ENCODE measurements around the gene SORL1-AS1.

Gene SORL1-AS1

DNA sequence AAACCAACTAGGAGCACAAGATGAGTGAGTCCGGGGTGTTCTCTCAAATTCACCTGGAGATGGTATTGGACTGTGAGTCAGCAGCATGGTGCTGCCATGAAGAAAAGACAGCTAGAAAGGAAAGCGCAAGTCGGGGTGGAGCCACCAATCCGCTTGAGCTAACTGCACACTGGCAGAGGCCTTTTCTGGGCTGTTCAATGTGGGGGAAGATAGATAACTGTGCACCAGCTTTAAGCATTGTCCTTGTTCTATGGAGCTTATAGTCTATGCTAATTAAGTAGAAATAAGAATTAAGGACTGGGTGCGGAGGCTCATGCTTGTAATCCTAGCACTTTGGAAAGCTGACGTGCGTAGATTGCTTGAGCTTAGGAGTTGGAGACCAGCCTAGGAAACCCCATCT, 21.9 kb upstream of the SORL1-AS1 start:
- no peak for DNase-seq

DNA sequence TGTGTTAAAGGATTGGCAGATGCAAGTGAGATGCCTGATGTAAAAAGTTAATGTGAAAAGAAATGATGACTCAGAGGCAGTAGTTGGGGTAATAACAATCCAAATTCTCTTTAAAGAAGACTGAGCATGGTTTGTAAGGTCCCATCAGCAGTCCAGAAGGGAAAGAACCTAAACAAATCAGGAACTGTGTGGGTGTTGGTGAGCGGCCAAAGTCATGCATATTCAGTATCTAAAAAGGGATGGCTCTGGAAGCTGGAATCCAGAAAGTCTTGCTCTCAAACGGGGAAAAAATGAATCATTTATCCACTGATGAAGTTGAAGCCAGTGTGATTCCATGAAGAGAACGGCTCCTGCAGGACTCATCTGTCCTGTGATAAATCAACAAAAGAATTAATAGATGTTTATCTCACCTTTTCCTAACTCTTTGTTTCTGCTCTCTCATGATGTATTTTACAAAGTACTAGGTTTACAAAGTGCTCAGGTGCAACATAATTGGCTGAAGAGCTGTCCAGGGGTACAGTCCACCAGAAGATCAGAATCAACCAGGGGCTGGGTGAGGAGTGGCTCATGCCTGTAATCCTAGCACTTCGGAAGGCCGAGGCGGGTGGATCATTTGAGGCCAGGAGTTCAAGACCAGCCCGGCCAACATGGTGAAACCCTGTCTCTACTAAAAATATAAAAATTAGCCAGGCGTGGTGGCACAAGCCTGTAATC, 20.5 kb upstream of the SORL1-AS1 start:
- no peak for DNase-seq

DNA sequence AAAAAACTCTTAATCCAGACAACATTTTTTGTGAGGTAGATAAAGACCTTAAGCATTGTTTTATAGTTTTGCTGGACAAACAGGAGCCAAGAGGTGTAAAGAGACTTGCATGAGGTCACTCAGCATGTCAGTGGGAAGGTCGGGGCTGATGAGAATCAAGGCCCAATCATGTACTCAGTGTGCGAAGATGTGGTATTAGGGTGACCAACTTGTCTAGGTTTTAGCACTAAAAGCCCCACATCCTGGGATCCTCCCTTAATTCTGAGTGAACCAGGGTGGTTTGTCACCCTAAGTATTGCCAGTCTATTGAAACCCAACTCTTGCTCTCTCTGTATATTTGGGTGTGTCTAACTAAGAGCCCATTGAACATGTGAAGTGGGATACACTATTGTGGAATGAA, 19.5 kb upstream of the SORL1-AS1 start:
- DNase-seq = no peak

DNA sequence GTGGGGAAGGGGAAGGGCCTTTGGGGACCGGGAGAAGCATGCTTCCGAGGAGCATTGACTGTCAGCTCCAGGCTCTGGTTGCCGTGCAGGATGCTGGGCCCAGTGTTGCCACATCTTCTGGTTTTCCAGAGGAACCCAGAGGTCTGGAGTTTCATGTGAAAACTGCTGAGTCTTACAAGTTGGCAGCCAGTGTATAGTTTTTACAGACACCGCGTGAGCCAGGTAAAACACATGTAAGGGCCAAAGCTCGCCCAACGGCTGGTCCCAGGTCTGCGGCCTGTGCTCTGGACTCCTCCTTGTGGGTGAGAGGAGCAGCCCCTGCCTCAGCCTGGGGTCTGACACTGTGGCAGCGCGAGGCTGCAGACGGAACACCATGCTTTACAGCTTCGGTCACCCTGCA, 18.4 kb upstream of the SORL1-AS1 start:
- DNase-seq = no peak

DNA sequence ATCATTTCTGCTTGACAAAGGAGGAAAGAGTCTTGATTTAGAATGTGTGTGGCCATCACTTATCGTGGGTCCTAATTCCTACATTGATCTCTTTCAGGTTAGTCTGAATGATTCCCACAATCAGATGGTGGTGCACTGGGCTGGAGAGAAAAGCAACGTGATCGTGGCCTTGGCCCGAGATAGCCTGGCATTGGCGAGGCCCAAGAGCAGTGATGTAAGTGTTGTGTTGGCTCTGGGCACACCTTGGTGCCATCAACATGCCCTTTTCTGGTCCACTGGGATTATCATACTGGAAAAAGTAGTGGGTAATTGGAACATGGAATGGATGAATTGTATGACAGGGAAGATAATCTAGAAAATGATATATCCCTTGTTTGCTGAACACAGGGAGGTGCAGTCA, 17.1 kb upstream of the SORL1-AS1 start:
- no peak for DNase-seq

DNA sequence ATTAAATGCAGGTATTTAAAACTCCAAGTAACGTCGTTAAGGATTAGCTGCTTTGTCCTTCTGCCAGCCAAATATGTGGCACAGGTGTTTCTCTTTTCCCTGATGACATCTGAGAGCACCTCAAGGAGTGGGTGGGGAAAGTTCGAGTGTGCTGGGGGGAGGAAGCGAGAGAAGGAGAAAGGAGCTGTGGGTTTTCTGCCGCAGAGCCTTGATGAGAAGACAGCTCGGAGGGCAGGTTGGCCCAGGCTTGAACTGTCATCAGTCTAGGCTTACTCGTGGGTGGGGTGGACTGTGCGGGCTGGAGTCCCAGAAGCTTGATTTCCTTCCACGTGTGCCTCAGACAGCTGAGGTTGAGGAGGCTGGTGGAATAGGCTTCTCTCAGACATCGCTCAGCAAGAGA, 15.2 kb upstream of the SORL1-AS1 start:
- DNase-seq = peak; percentile 85

DNA sequence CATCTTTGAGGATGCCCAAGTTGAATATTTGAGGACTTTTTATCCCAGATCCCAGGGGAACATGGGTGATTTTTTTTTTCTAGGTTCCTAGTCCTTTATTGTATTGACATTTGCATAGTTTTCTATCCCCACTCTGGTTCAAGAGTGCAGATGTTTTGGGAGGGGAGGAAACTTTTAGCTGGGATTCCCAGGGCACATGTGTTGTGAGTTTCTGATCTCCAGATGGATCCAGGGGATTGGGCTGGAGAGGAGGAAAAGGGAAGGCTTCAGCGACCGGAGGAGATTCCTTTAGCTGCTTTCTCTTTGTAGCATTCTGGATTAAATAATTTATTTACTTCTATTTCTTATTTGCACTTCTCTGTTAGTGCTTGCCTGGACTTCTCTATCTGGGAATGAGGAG, 14.7 kb upstream of the SORL1-AS1 start:
- DNase-seq = no peak

DNA sequence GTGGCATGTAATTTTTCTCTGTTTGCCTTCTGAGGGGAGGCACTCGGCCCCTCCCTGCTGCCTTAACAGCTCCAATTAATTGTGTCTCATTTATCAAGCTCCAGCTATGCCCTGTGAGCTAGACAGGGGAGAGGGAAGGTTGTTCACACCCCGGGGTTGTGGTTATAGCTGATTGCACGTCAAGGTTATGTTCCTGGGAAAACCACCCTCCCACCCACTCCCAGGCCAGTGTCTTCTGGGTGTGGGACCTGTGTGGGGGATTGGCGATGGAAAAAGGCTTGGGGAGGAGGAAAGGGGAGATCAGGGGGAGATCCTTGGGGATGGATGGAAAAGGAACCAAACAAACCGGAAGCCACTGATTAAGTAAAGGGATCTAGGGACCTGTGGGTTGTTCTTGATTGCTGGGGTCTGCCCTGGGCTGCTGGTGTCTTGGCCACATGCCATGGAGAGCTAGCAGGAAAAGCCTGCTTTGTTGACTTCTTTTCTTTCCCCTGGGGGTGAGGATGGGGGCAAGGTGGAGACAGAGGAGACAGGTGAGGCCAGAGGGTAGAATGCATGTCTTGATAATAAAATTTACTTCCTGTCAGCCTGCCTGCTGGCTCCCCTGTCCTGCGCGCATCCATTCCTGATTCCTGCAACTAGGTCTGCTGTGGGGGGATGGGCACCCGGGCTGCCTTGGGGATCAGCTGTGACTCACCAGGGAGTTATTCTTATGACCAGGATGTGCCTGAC, 13.5 kb upstream of the SORL1-AS1 start:
- peak; percentile 56 for DNase-seq

DNA sequence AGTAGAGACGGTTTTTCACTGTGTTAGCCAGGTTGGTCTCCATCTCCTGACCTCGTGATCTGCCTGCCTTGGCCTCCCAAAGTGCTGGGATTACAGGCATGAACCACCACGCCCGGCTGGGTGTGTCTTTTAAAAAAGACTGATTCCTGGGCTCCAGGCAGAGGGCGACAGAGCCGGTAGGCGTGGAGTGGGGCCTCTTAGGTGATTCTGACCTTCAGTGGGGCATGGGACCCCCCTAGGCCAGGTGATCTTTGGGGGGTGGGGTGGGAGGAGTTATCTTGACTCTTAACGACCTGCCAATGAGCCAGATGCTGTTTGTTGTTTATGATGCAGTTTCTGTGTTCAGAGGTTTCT, 12.9 kb upstream of the SORL1-AS1 start:
- no peak for DNase-seq

DNA sequence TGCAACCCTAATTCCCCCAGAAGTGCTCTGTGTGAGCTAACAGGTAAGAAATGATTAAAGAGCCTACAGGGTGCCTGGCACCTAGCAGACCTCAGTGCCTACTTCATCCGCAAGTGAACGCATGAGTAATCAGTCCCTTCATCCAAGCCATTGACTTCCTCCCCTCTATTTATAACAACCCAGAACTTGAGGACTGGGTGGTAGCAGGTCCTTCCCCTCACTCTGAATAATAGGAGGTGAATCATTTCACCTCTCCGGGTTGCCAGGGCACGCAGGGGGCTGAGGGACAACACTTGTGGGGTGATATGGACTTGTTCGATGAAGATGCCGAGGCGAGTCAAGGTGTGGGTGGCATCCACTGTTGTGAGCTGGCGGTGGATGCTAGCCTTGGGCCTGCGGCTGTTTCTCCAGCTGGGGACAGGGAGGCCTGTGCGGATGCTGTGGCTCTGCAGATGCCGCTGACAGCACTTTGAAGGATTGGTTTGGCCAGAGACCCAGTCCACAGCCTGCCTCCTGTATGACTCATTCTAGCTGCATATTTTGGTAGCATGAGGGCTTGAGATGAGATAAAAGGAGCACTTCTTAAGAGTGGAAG, 11.7 kb upstream of the SORL1-AS1 start:
- peak; percentile 86 for DNase-seq

DNA sequence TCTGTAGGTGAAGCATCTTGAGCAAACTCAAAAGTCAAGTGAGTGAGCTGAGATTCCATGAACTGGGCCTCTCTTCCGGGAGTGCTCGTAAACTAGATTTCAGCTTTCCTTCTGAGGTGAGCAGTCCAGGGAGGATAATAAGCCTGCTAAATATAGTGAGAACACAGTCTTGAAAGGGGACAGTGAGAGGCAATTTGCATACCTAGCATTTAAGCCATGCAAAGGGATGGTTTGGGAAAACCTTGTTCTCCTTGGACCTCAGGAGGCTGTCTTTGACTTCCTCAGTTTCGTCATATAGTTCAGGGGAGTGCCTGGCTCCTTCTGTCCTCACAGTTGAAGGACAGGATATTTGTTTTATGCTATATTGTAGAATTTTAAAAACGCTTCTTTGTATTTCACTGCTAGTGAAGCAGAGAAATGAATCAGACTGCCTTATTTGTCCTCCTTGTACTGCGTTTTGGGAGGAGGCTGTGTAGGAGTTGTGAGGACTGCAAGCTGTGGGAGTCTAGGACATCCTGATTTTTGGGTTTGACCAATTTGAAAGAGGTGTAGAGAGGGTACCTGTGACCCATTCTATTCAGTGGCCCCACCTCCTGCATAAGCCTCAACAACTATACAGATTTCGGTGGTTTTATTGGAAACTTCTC, 11.0 kb upstream of the SORL1-AS1 start:
- no peak for DNase-seq

DNA sequence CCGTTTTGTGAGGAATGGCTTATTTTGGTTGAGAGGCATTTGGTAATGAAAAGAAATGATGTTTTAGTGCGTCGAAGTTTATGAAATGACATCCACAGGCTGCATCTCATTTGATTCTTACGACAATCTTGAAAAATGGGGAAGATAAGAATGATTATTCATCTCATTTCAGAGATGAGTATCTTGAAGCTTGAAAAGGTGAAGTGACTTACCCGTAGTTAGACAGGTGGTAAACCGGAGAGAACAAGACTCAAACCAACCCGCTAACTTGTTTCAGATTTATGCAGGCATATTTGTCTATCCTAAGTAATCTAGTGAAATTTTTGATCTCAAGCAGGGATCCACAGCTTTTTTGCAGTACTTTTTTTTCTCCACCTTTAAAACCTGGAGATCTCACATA, 9.1 kb upstream of the SORL1-AS1 start:
- DNase-seq = no peak

DNA sequence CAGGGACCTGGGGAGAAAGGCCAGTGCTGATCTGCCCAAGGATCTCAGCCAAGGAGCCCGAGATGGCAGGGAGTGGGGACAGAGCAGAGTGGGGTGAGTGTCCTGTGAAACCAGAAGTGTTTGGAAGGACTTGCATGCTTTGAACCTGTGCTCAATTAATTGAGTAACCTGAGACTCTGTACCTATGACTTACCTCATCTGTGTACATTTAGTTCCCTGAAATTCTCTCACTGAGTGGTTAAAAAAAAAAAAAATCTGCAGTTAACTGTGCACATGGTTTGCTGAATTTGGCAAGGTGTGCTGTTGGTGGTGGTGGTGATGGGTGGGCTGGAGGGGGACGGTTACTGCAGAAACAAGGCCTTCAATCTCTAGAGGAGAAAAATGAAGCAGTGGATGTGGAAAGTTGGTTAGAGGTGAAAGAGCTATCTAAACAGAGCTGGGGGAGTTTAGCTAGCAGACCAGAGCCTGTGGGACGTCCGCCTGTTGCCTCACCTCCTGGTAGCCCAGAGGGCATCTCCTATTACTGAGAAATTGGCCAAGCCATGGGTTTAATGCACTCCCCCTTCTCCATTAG, 8.3 kb upstream of the SORL1-AS1 start:
- no peak for DNase-seq

DNA sequence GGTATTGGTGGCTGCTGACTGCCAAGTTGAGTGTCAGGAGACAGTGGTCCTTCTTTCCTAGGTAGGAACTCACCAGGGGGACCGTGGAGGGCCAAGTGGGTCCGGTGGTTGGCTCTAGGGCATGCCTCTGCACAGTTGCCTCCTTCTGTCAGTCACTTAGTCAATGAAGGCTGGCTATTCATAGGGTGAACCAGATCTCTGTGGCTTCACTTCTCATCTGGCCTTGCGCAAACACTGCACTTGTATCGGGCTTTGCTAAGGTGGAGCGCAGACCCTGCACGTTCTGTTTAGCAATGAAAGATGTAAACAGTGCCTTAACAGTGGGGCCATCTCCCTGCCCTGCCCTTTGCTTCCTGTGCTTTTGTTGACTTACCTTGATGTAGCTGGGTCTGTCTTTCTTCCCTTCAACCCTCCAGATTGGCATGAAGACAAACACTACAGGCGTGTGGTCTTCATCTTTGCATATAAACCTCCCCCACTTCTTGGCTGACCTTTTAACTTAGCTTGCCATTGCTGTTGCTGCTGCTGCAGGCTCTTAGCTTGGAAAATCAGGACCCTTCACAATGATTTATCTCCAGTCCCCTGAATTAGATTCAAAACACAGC, 6.7 kb upstream of the SORL1-AS1 start:
- peak; percentile 29 for DNase-seq

DNA sequence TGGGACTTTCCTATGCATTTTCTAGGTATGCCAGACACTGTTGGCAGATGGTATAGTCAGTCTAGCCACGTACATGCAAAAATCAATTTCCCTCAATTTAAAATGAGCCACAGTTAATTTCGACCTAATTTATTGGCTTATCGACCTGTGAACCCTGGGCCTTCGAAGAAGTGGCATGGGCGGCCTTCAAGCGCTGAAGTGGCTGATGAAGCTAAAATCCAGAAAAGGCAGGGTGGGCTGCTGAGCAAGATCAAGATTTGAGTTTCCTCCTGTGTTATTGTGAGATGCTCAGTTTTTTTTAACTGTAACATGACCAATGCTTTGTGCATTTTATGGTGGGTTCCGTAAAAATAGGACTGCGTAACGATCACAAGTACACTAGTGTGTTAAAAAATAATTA, 5.8 kb upstream of the SORL1-AS1 start:
- no peak for DNase-seq

DNA sequence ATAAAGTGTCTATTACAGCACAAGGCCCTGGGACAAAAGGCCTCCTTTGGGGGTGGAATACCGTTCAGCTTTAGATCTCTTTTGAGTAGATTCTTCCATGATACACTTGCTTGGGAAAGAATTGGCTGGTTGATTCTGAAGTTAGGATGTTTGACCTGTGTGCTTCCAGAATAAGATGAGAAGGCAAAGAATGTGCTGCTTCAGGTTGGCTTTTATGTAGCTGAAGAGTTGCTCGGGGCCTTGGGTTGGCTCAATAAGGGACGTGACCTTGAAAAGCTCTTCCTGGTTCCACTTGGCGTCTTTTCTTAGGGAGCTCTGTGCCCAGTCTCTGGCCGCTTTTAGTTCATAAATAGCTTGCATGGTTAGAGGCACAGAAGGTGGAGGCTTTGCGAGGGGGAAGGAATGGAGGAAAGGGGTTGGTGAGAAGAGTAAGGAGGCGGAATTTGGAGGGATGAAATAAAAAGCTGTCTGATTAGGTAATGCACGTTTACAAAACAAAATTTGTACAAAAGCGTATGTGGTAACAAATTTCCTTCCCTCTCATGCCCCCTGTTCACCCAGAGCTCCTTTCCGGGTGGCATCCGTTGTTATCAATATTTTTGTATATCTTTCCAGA, 4.2 kb upstream of the SORL1-AS1 start:
- no peak for DNase-seq

DNA sequence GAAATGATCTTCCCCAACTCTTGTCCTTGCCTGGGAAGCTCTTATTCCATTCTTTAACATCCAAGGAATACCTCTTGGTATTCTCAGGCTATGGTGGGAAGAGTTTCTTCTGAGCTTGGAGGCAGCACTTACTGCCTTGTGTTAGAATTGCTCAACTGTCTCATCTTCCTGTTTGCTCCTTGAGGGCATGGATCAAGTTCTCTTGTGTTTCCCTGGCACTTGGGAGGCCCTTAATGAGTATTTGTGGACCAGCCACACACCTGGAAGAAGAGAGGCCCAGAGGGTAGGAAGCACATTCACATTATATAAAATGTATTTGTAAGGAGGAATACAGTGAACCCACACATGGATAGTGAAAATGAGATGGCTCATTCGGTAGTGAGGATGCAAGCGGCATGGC, 3.4 kb upstream of the SORL1-AS1 start:
- DNase-seq = no peak

DNA sequence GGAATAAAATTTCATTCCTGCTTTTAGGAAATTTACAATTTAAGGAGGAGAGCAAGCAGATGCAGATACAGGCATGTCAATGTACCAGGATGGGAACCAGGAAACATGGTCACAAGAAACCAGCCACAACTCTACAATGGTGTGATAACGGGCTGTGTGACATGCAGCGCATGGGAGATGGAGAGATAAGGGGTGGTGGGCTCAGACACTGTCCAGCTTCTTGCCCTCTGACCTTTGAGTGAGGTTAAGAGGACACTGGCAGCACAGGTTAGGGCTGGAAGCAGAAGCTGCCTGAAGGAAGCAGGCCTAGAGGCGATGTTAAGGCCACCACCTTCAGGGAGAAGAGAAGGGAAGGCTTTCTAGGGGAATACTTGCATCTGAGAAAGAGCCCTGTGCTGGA, 2.3 kb upstream of the SORL1-AS1 start:
- no peak for DNase-seq

DNA sequence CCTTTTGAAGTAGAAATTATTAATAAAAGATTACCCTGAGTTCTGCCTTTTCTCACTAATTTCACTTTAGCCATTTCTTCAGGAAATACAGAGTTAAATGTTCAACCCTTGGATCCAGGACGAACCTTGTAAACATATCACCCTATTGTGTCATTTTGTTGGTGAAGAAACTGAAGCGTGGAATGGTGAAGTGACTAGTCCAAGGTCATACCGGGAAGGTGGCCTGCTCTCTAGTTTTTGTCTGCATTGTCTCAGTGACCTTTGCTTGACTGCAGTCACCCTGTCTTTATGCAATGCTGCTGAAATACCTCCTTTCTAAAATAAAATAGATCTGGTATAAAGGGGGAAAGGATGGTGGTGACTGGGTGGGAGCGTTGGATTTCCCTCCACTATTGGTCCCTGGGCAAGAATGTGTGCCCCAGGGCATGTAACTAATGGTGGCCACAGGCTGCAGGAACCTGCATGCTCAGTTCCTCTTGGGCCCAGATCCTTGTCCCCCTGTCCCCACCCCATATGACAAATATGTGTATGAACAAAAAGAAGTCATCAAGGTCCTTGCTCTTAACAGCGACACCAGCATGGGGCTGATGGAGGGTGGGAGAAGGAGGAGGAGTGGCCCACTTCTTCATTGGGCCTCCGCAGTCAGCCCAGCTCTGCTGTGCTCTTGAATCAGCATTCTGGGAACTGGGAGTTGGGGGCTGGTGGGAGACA, 977 bp upstream of the SORL1-AS1 start:
- no peak for DNase-seq

DNA sequence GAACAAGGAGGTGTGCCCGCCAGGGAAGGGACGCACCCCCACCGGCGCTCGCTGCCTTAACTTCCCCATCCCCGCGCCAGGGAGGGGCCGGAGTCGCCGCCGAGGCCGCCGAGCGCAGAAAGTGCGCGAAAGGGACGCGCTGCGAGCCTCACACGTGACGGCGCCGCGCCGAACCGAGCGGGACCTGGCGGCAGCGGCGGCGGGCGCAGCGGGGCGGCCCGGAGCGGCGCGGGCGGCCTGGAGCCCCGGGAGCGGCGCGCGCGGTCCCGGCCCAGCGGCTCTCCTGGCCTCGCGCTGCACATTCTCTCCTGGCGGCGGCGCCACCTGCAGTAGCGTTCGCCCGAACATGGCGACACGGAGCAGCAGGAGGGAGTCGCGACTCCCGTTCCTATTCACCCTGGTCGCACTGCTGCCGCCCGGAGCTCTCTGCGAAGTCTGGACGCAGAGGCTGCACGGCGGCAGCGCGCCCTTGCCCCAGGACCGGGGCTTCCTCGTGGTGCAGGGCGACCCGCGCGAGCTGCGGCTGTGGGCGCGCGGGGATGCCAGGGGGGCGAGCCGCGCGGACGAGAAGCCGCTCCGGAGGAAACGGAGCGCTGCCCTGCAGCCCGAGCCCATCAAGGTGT, 670 bp downstream of the SORL1-AS1 start, which contains the start of gene SORL1:
Gene SORL1 (plus strand): TSS at position 329 of the 623 bp plus-strand sequence. CDS start 18 bp downstream, at position 347.
- peak; percentile 80 for DNase-seq
